Neural progenitor cell (in vitro differentiated cells): ENCODE data around the gene SNAPC4. TPM values are rescaled to one million over a fixed set of nuclear protein-coding genes. Genes with fewer than 3 reads are reported as not detected.

Source experiments
- DNase-seq: peaks from one replicate; pipeline ENCODE4 v3.0.0-alpha.2; 2016; ENCODE audit warnings: low spot score
- H2AFZ ChIP-seq: fragments of 200-600 bp; sonication (generic); replicated peaks from 2 replicates; pipeline ENCODE4 v1.6.1; 2016; ENCODE audit warnings: antibody characterized with exemption
- H3F3A ChIP-seq: fragments of 200-600 bp; sonication (generic); 2 replicates; pipeline ENCODE4 v1.6.1; 2016; ENCODE audit warnings: antibody characterized with exemption, low read depth
- H3K27ac ChIP-seq: fragments of 200-600 bp; sonication (generic); 2 replicates; pipeline ENCODE4 v1.5.1; 2016; ENCODE audit warnings: mild to moderate bottlenecking
- H3K27me3 ChIP-seq: fragments of 200-600 bp; sonication (generic); 2 replicates; pipeline ENCODE4 v1.6.1; 2016; ENCODE audit warnings: mild to moderate bottlenecking, moderate library complexity
- H3K36me3 ChIP-seq: fragments of 200-600 bp; sonication (generic); 2 replicates; pipeline ENCODE4 v1.5.1; 2016
- H3K4me1 ChIP-seq: fragments of 200-600 bp; sonication (generic); 2 replicates; pipeline ENCODE4 v1.6.1; 2016; ENCODE audit warnings: mixed run types
- H3K4me2 ChIP-seq: fragments of 200-600 bp; sonication (generic); 2 replicates; pipeline ENCODE4 v1.6.1; 2016
- H3K4me3 ChIP-seq: fragments of 200-600 bp; sonication (generic); 2 replicates; pipeline ENCODE4 v1.5.1; 2016
- H3K79me2 ChIP-seq: fragments of 200-600 bp; sonication (generic); 2 replicates; pipeline ENCODE4 v1.6.1; 2016; ENCODE audit warnings: low read depth
- H3K9ac ChIP-seq: fragments of 200-600 bp; sonication (generic); 2 replicates; pipeline ENCODE4 v1.6.1; 2016
- H3K9me3 ChIP-seq: fragments of 200-600 bp; sonication (generic); 2 replicates; pipeline ENCODE4 v1.5.1; 2016; ENCODE audit warnings: low read depth
- H4K20me1 ChIP-seq: fragments of 200-600 bp; sonication (generic); 2 replicates; pipeline ENCODE4 v1.6.1; 2016; ENCODE audit warnings: low read depth
- H3K27ac Mint-ChIP-seq: 3 replicates; pipeline ENCODE4 v1.8.0; 2021; ENCODE audit warnings: mixed read lengths
- H3K27me3 Mint-ChIP-seq: 2 replicates; pipeline ENCODE4 v1.8.0; 2022; ENCODE audit warnings: low read depth, mild to moderate bottlenecking, inconsistent platforms, moderate library complexity, mixed read lengths; ENCODE audit not compliant: insufficient read depth
- H3K36me3 Mint-ChIP-seq: 3 replicates; pipeline ENCODE4 v1.8.0; 2021; ENCODE audit warnings: mixed read lengths
- H3K4me1 Mint-ChIP-seq: 3 replicates; pipeline ENCODE4 v1.8.0; 2021; ENCODE audit warnings: mixed read lengths
- H3K4me3 Mint-ChIP-seq: 3 replicates; pipeline ENCODE4 v1.8.0; 2021; ENCODE audit warnings: mild to moderate bottlenecking, moderate library complexity, mixed read lengths
- H3K9me3 Mint-ChIP-seq: 3 replicates; pipeline ENCODE4 v1.8.0; 2020; ENCODE audit warnings: mixed read lengths
- EZH2 ChIP-seq: fragments of 200-600 bp; sonication (generic); IDR thresholded peaks from 2 replicates; pipeline ENCODE4 v1.6.1; 2017; ENCODE audit warnings: antibody characterized with exemption, mild to moderate bottlenecking, moderate library complexity
- EZH2phosphoT487 ChIP-seq: fragments of 200-600 bp; sonication (generic); IDR thresholded peaks from 2 replicates; pipeline ENCODE4 v1.6.1; 2017; ENCODE audit warnings: antibody characterized with exemption
- total RNA-seq: library from RNA; depleted of rRNA; stranded (reverse); fragments of >200 nt; gene quantifications from 2 replicates; pipeline ENCODE4 v1.2.3, GENCODE V29; 2015; ENCODE audit warnings: low replicate concordance
- TF ChIP-seq, protein P1 (sequence below): fragments of 200-600 bp; sonication (generic); IDR thresholded peaks from 2 replicates; pipeline ENCODE4 v1.5.1; 2017; ENCODE audit warnings: antibody characterized with exemption, mild to moderate bottlenecking

The SNAPC4 gene
- total RNA-seq, 1 donor from 2014 or later = 6.8 TPM

DNA sequence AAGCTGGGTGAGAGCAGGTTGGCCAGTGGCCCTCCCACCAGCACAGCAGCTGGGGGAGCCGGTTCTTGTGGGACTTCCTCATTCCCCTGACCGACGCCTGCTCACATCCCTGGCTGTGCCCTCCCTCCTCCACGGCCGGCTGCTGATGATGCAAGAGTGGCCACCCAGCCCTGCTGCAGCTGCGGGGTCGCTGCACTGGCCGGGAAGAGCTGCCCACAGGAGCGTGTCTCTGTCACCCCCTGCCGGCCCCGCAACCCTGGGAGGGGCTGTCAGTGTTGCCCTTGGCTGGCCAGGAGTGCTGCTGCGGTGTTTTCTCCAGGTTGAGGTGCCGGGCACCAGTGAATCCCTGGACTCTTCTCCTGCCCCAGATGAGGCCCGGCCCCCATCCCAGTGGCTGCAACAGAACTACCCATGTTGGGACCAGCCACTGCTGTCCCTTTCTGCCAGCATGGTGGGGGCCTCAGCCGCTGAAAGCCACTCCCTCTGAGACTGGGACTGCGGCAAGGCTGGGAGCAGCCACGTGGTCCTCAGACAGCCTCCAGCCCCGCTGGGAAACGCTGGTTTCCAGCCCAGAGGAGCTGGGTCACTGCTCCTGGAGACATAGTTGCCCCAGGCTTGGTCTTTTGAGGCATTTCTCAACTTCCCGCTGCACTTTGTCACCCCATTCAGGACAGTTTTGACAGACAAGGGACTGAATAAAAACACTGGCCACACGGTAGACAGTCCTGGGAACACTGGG, 27.2 kb downstream of the SNAPC4 start:
- no peak overlapping the region for H3K4me3 ChIP-seq
- H3K27ac ChIP-seq = no peak overlapping the region
- H3K27me3 ChIP-seq = no peaks in the 10 kb centered on the region
- Mint-ChIP-seq H3K4me3 (no peak overlapping the region), H3K27ac (peak overlapping the region; percentile 87), H3K4me1 (peaks cover 6% of the 10 kb centered on the region), H3K9me3 (no peaks in the 10 kb centered on the region), H3K27me3 (no peaks in the 10 kb centered on the region), H3K36me3 (no peaks in the 10 kb centered on the region)
- no peaks in the 10 kb centered on the region for H3K9me3 ChIP-seq
- peak; percentile 36 for DNase-seq
- TF ChIP-seq EZH2 = no peak
- TF ChIP-seq, protein P1, sequence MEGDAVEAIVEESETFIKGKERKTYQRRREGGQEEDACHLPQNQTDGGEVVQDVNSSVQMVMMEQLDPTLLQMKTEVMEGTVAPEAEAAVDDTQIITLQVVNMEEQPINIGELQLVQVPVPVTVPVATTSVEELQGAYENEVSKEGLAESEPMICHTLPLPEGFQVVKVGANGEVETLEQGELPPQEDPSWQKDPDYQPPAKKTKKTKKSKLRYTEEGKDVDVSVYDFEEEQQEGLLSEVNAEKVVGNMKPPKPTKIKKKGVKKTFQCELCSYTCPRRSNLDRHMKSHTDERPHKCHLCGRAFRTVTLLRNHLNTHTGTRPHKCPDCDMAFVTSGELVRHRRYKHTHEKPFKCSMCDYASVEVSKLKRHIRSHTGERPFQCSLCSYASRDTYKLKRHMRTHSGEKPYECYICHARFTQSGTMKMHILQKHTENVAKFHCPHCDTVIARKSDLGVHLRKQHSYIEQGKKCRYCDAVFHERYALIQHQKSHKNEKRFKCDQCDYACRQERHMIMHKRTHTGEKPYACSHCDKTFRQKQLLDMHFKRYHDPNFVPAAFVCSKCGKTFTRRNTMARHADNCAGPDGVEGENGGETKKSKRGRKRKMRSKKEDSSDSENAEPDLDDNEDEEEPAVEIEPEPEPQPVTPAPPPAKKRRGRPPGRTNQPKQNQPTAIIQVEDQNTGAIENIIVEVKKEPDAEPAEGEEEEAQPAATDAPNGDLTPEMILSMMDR = no peak
- TF ChIP-seq EZH2phosphoT487 = no peak
- H4K20me1 ChIP-seq = no peaks in the 10 kb centered on the region
- H3K9ac ChIP-seq = no peak overlapping the region
- no peaks in the 10 kb centered on the region for H3K4me1 ChIP-seq
- H2AFZ ChIP-seq = no peak overlapping the region
- H3K4me2 ChIP-seq = no peak overlapping the region
- H3K79me2 ChIP-seq = no peaks in the 10 kb centered on the region
- H3K36me3 ChIP-seq = no peaks in the 10 kb centered on the region
- no peaks in the 10 kb centered on the region for H3F3A ChIP-seq

DNA sequence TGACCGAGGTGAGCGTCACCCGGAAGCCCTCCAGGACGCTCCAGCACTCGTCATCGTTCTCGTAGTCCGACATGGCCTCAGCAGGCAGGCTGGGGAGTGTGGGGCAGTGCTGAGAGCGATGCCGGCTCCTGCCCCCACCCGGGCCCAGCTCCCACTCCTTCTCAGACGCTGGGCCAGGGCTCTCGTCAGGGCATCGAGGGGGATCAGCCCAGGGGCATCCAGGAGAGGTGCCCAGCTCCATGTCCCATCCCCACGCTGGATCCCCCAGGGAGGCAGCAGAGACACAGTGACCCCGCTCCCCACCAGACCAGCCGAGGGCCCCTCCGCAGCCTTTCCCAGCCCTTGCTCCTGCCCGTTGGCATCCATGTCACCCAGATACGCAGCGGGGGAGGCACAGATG, 28.0 kb downstream of the SNAPC4 start:
- Histone ChIP-seq H3K4me2 (no peak overlapping the region), H3K79me2 (no peaks in the 10 kb centered on the region), H3K9ac (no peak overlapping the region)

DNA sequence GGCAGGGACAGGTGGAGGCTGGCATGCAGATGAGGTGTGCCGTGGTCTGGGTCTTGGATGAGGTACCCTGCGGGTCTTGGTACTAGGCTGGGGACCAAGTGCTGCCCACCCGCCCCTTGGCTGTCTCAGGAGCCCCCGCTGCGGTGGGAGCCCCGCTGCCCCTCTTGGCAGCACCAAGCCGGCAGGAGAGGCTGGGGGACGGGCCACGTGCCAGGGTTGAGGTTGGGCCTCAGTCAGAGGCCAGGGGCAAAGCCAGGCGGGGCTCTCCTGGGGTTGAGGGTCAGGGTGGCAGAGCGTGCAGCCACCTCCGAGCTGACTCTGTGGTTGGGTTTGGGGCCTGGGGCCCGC, 28.5 kb downstream of the SNAPC4 start:
- H3K27me3 Mint-ChIP-seq = no peaks in the 10 kb centered on the region

More for the DNA sequence above, 28.0 kb downstream of the SNAPC4 start:
- DNase-seq = no peak
- Histone ChIP-seq H3K36me3 (no peaks in the 10 kb centered on the region), H2AFZ (no peak overlapping the region), H3K27ac (no peak overlapping the region), H3K9me3 (no peaks in the 10 kb centered on the region), H3F3A (no peaks in the 10 kb centered on the region), H4K20me1 (no peaks in the 10 kb centered on the region), H3K4me3 (no peak overlapping the region), H3K27me3 (no peaks in the 10 kb centered on the region), H3K4me1 (no peaks in the 10 kb centered on the region)
- H3K4me1 Mint-ChIP-seq = peaks cover 6% of the 10 kb centered on the region
- H3K27me3 Mint-ChIP-seq = no peaks in the 10 kb centered on the region
- no peaks in the 10 kb centered on the region for H3K9me3 Mint-ChIP-seq
- H3K36me3 Mint-ChIP-seq = no peaks in the 10 kb centered on the region
- H3K4me3 Mint-ChIP-seq = no peak overlapping the region
- TF ChIP-seq EZH2 = no peak
- no peak for TF ChIP-seq EZH2phosphoT487
- TF ChIP-seq, protein P1 = no peak
- no peak overlapping the region for H3K27ac Mint-ChIP-seq

More for the DNA sequence above, 28.5 kb downstream of the SNAPC4 start:
- H3K4me2 ChIP-seq = no peak overlapping the region
- no peak overlapping the region for H3K4me3 Mint-ChIP-seq
- H3K9me3 ChIP-seq = no peaks in the 10 kb centered on the region
- TF ChIP-seq, protein P1 = no peak
- no peak for TF ChIP-seq EZH2phosphoT487
- no peak for TF ChIP-seq EZH2
- H3K9me3 Mint-ChIP-seq = no peaks in the 10 kb centered on the region
- H3K4me3 ChIP-seq = no peak overlapping the region
- no peak for DNase-seq
- H3F3A ChIP-seq = no peaks in the 10 kb centered on the region
- no peak overlapping the region for H3K27ac Mint-ChIP-seq
- no peaks in the 10 kb centered on the region for H3K36me3 ChIP-seq
- no peaks in the 10 kb centered on the region for H3K27me3 ChIP-seq
- no peaks in the 10 kb centered on the region for H3K4me1 ChIP-seq
- H4K20me1 ChIP-seq = no peaks in the 10 kb centered on the region
- no peak overlapping the region for H3K9ac ChIP-seq
- no peak overlapping the region for H2AFZ ChIP-seq
- H3K4me1 Mint-ChIP-seq = peaks cover 6% of the 10 kb centered on the region
- H3K36me3 Mint-ChIP-seq = no peaks in the 10 kb centered on the region
- H3K79me2 ChIP-seq = no peaks in the 10 kb centered on the region
- no peak overlapping the region for H3K27ac ChIP-seq
